Mesothelial cell of epicardium (in vitro differentiated cells): ENCODE results near the gene GSTK1. TPM values are rescaled to one million over a fixed set of nuclear protein-coding genes. Genes with fewer than 3 reads are reported as not detected.

Source experiments
- DNase-seq, 2 experiments: peaks; one replicate each; pipeline ENCODE4 v3.0.0; 2021; ENCODE audit warnings: low spot score in 2 of 2; ENCODE audit not compliant: unreplicated experiment in 2 of 2
- H3K27ac Mint-ChIP-seq: 2 replicates; pipeline ENCODE4 v1.8.0; 2021; ENCODE audit warnings: mixed read lengths
- H3K27me3 Mint-ChIP-seq: 2 replicates; pipeline ENCODE4 v1.8.0; 2021; ENCODE audit warnings: low read depth, mixed read lengths
- H3K36me3 Mint-ChIP-seq: 2 replicates; pipeline ENCODE4 v1.8.0; 2021; ENCODE audit warnings: mixed read lengths
- H3K4me1 Mint-ChIP-seq: 2 replicates; pipeline ENCODE4 v1.8.0; 2021; ENCODE audit warnings: mixed read lengths
- H3K4me3 Mint-ChIP-seq: 2 replicates; pipeline ENCODE4 v1.8.0; 2021; ENCODE audit warnings: mild to moderate bottlenecking, moderate library complexity, mixed read lengths
- H3K9me3 Mint-ChIP-seq: 2 replicates; pipeline ENCODE4 v1.8.0; 2021; ENCODE audit warnings: mixed read lengths
- CTCF ChIP-seq: fragments of 200-600 bp; sonication (generic); IDR thresholded peaks from one replicate; pipeline ENCODE4 v1.5.0; 2021; ENCODE audit warnings: antibody characterized with exemption; ENCODE audit not compliant: unreplicated experiment
- total RNA-seq: library from RNA; stranded (reverse); gene quantifications from 3 replicates; pipeline ENCODE4 v1.2.1, GENCODE V29; 2021

The GSTK1 gene
- total RNA-seq, 1 donor from 2014 or later = 86.7 TPM

- TF ChIP-seq CTCF = no peak
- H3K36me3 Mint-ChIP-seq = no peaks in the 10 kb centered on the region
- no peak overlapping the region for H3K4me3 Mint-ChIP-seq
- H3K9me3 Mint-ChIP-seq = no peaks in the 10 kb centered on the region
- no peaks in the 10 kb centered on the region for H3K27me3 Mint-ChIP-seq
- H3K27ac Mint-ChIP-seq = no peak overlapping the region
- peaks cover 14% of the 10 kb centered on the region for H3K4me1 Mint-ChIP-seq
- no peak for DNase-seq
These were observed 18.1 kb upstream of the GSTK1 start for GRCh38 chr7:143245123-143245522.

DNA sequence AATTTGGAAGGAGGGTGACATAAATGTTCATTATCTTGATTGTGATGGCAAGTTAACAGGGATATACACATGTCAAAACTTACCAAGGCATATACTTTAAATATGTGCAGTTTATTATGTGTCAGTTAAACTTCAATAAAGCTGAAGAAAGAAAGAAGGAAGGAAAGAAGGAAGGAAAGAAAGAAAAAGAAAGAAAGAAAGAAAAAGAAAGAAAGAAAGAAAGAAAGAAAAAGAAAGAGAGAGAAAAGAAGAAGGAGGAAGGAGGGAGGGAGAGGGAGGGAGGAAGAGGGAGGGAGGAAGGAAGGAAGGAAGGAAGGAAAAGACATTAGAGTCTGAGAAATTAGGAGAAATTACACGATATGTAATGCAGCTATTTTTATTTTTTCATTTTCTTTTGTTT, 15.9 kb upstream of the GSTK1 start:
- peaks cover under 1% of the 10 kb centered on the region for H3K36me3 Mint-ChIP-seq
- no peak overlapping the region for H3K4me3 Mint-ChIP-seq
- no peak for TF ChIP-seq CTCF
- no peaks in the 10 kb centered on the region for H3K27me3 Mint-ChIP-seq
- no peak for DNase-seq
- peaks cover 5% of the 10 kb centered on the region for H3K9me3 Mint-ChIP-seq
- peaks cover 4% of the 10 kb centered on the region for H3K4me1 Mint-ChIP-seq
- H3K27ac Mint-ChIP-seq = no peak overlapping the region

DNA sequence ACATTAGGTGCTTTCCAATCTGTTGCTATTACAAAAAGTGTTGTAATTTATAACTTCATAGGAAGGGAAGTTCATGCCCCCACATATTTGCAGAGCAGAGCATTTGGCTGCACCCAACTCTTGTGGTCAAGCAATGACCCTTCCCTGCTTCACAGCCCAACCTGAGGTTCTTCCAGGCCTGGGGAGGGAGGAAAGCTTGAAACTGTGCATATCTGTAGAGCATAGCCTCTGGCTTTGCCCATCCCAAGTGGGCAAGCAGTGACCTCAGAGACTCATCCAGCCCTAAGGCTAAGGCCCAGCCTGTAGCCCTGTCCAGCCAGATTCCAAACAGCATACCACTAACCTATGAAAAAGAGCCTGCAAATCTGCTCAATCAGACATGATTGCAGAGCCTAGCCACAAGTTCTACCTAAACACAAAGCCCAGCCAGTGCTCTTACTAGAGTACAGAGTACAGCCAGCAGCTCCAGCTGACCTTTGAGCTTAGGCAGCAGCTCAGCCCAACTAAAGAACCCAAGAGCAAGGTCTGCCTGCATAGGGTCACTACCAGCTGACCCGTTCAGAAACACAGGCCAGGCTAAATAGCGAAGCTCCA, 14.4 kb upstream of the GSTK1 start:
- Mint-ChIP-seq H3K9me3 (peaks cover 16% of the 10 kb centered on the region), H3K27me3 (no peaks in the 10 kb centered on the region), H3K4me1 (no peaks in the 10 kb centered on the region)

GRCh38 chr7:143250199-143250598, 13.0 kb upstream of the GSTK1 start:
- Mint-ChIP-seq H3K4me1 (no peaks in the 10 kb centered on the region), H3K4me3 (no peak overlapping the region), H3K27ac (no peak overlapping the region), H3K9me3 (peaks cover 22% of the 10 kb centered on the region), H3K27me3 (no peaks in the 10 kb centered on the region), H3K36me3 (peaks cover 3% of the 10 kb centered on the region)
- no peak for TF ChIP-seq CTCF
- DNase-seq = no peak

More for the DNA sequence above, 14.4 kb upstream of the GSTK1 start:
- H3K36me3 Mint-ChIP-seq = peaks cover 3% of the 10 kb centered on the region
- no peak overlapping the region for H3K27ac Mint-ChIP-seq
- no peak for DNase-seq
- no peak overlapping the region for H3K4me3 Mint-ChIP-seq
- TF ChIP-seq CTCF = no peak

GRCh38 chr7:143250822-143251221, 12.4 kb upstream of the GSTK1 start:
- no peak overlapping the region for H3K4me3 Mint-ChIP-seq
- no peak for DNase-seq
- TF ChIP-seq CTCF = no peak
- peaks cover 3% of the 10 kb centered on the region for H3K36me3 Mint-ChIP-seq
- no peaks in the 10 kb centered on the region for H3K27me3 Mint-ChIP-seq
- no peak overlapping the region for H3K27ac Mint-ChIP-seq
- peaks cover 22% of the 10 kb centered on the region for H3K9me3 Mint-ChIP-seq
- H3K4me1 Mint-ChIP-seq = no peaks in the 10 kb centered on the region

DNA sequence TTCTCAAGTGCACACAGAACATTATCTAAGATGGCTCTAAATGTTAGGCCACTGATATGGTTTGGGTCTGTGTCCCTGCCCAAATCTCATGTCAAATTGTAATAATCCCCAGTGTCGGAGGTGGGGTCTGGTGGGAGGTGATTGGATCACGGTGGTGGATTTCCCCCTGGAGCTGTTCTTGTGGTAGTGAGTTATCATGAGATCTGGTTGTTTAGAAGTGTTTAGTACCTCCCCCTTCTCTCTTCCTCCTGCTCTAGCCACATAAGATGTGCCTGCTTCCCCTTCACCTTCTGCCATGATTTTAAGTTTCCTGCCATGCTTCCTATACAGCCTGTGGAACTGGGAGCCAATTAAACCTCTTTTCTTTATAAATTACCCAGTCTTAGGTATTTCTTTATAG, 11.2 kb upstream of the GSTK1 start:
- Mint-ChIP-seq H3K27me3 (no peaks in the 10 kb centered on the region), H3K36me3 (peaks cover 3% of the 10 kb centered on the region), H3K27ac (no peak overlapping the region), H3K9me3 (peaks cover 22% of the 10 kb centered on the region), H3K4me1 (no peaks in the 10 kb centered on the region), H3K4me3 (no peak overlapping the region)
- no peak for DNase-seq
- TF ChIP-seq CTCF = no peak
